ENCODE data around the gene GK2. TPM values are rescaled to one million over a fixed set of nuclear protein-coding genes. Genes with fewer than 3 reads are reported as not detected.

GK2 gene
- total RNA-seq, 1 donor from 2014 or later: not detected

- ATAC-seq (no peak), DNase-seq (no peak)
- intact Hi-C loops (cut with micrococcal nuclease): no loop called here
Observed at GRCh38 chr4:79396794-79397193, 11.2 kb downstream of the GK2 start.

DNA sequence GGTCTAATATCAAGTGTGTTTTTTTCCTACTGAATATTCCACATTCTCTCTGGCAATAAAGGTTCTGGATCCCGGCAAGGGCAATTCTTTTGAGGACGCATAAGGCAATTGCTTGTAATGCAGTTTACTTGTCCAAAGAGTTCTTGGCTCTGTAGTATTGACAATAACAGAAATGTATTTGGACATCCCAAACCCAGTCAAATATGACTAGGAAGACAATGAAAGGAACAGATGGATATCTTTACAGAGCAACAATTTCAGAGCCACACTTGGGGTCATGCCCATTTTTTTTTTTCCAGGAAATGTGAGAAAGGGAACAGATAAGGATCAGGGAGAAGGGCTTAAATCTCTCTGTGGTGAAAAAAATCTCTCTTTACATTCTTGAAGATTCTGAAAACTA, 12.2 kb downstream of the GK2 start:
- ATAC-seq: no peak
- intact Hi-C loops (cut with micrococcal nuclease): no loop called here

DNA sequence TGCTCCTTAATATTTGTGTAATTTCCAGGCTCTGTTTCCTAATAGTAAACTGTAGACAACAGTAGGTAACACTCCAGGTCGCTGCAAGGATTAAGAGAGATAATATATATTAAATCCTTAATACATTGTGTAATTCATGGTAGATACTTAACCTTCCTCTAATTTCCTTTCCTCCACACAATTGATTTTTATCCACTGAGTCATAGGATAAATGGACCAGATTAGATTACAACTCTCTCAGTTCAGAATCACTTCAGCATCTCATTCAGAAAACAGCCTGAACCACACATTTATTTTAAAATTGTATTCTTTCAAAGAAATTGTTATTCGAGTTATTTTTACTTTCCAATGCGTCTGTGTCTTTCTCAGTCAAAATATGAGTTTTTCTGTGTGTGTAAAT, 17.1 kb downstream of the GK2 start:
- DNase-seq: no peak
- intact Hi-C loops (cut with micrococcal nuclease): no loop called here
- no peak for ATAC-seq

More for the DNA sequence above, 12.2 kb downstream of the GK2 start:
- DNase-seq: no peak

DNA sequence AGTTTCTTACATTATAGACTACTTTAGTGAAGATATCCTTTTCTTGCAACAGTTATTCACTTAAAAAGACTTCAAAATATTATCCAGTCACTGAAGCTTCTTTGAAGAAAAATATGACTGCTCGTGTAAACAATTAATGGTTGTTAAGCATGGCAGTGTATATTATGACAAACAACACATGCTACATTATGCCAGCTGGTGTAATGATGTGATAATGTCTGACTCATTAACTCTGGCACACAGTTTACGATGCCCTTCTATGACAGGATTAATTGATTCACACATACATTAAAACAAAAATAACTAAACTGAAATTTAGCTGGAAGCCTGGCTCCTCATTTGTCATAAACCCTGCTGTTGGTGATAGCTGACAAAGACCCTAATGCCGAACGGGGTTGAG, 22.4 kb downstream of the GK2 start:
- ATAC-seq (no peak), DNase-seq (no peak)
- intact Hi-C loops (cut with micrococcal nuclease): no loop called here

- ATAC-seq (no peak), DNase-seq (no peak)
- intact Hi-C loops (cut with micrococcal nuclease): no loop called here
Observed at GRCh38 chr4:79381161-79381560, 26.9 kb downstream of the GK2 start.

GRCh38 chr4:79370026-79370425, 38.0 kb downstream of the GK2 start:
- DNase-seq (no peak), ATAC-seq (no peak)
- intact Hi-C loops (cut with micrococcal nuclease): no loop called here

DNA sequence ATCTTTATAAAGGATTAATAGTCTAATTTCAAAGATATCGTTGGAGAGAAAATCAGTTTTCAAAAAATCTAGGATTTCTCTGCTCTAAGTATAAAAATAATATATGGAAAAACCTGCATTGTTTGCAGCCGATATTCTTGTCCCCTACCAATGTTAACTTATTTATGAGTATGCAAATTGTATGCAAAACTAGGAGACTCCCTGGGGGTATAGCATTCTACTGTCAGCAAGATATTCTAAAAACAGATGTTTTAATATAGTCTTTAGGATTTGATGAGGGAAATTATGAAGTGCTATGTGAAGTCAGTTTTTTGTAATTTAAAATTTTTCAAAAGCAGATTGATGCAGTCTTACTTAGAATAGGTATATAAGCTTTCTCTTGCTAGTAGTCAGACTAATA, 40.9 kb downstream of the GK2 start:
- intact Hi-C loops (cut with micrococcal nuclease): no loop called here
- DNase-seq (no peak), ATAC-seq (no peak)

DNA sequence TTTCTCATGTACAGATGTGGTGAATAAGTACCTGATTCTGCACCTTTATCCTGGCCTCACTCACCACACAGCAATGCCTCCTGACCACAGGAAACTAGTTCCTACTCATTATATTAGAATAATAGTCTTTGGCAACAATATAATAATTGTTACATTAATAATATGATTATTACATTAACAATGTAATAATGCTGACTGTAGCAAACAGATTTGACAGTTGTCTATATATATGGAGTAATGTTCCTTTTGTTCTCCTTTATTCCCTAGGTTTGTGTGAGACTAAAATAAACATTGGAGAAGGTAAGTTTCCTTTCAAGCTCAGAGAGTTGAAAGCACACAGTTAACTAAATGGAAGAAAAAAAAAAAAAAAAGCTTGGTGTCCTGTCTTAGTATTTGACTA, 41.6 kb downstream of the GK2 start:
- intact Hi-C loops (cut with micrococcal nuclease): no loop called here
- ATAC-seq: no peak

DNA sequence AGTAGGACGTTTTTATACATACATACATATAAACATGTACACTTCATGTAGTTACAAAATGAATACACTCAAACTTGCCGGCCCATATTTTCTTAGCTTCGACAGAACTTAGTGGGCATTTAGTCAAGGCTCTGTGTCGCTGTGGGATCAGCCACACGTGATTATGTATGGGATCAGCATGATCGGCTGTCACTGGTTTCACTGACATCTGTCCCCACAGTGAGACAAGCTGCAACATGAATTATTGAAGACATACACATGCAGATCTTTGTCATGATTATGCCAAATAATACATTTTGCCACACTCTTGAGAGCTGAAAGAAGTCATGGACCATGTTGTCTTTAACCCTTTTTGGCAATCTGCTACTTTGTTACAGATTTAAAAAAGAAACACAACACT, 44.0 kb downstream of the GK2 start:
- intact Hi-C loops (cut with micrococcal nuclease): no loop called here
- no peak for DNase-seq
- no peak for ATAC-seq

More for the DNA sequence above, 41.6 kb downstream of the GK2 start:
- DNase-seq: no peak

GRCh38 chr4:79362626-79363025, 45.4 kb downstream of the GK2 start:
- intact Hi-C loops (cut with micrococcal nuclease): no loop called here
- ATAC-seq: no peak
- no peak for DNase-seq

- ATAC-seq: no peak
Observed at GRCh38 chr4:79360006-79360405, 48.0 kb downstream of the GK2 start.

DNA sequence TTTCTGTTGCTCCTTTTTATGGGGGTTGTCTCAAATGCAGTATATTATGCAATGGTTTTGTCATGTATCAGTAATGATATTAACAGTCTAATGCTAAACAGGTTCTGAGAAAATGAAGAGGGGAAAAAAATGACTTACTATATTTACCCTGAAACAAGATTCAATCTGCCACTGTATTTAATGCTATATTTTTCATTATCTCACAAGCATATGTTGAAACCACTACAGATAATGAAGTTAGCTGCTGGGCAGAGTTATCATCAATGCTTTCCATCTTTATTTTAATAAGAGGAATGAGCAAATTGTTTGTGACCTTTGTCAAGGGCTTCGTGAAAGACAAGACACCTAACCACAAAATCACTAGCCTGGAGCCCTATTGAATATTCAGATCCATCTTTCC, 49.6 kb downstream of the GK2 start:
- intact Hi-C loops (cut with micrococcal nuclease): no loop called here
- ATAC-seq (no peak), DNase-seq (no peak)

More at GRCh38 chr4:79360006-79360405, 48.0 kb downstream of the GK2 start:
- intact Hi-C loops (cut with micrococcal nuclease): no loop called here
- DNase-seq: no peak

DNA sequence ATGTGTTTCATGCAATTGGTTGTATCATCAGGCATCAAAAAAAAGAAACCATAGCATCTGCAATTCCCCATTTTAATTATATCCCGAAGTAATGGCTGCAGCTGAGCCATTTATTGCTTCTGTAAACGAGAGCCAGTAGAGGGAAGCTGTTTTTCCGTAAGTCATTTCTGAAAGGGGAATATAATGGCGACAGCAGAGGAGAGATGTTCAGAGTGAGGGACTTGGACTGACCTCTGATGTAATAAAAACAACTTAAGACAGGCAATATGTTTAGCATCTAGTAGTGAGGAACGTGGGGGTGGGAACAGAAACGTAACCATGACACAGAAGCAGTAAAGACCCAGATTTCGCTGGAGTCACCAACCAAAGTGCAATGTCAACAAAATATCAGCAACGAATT, 50.7 kb downstream of the GK2 start:
- DNase-seq (no peak), ATAC-seq (no peak)
- intact Hi-C loops (cut with micrococcal nuclease): no loop called here

Other genes with a start within 250 kb of the GK2 start
- gene NAA11, start 82.2 kb downstream of the GK2 start, total RNA-seq: not detected

Measured in left ventricle myocardium superior (tissue), 1 donor.